SU-DHL-6 (cell line): ENCODE measurements around the gene ACTN1.

Experiments used
- CTCF ChIP-seq: fragments of 200-600 bp; sonication (generic); IDR thresholded peaks from one replicate; pipeline ENCODE4 v1.5.1; 2017; ENCODE audit warnings: antibody characterized with exemption, mild to moderate bottlenecking, low read length, moderate library complexity; ENCODE audit not compliant: insufficient read depth, poor library complexity, severe bottlenecking
- EZH2phosphoT487 ChIP-seq: fragments of 200-600 bp; sonication (generic), shearing (Covaris generic); conservative IDR thresholded peaks from 2 replicates; pipeline ENCODE4 v1.6.1; 2018; ENCODE audit warnings: mild to moderate bottlenecking, antibody characterized with exemption, low read length, moderate library complexity, mixed read lengths

GRCh38 chr14:68841016-68841809 lies 137.9 kb downstream of the ACTN1 start:
- no peak for TF ChIP-seq CTCF
- no peak for TF ChIP-seq EZH2phosphoT487
